ENCODE measurements around the gene CUEDC1. TPM values are rescaled to one million over a fixed set of nuclear protein-coding genes. Genes with fewer than 3 reads are reported as not detected.
A peak's percentile ranks its signal among the peaks of the same experiment; 100 is the strongest.

CUEDC1 gene
- total and polyA plus RNA-seq, 4 donors = 19.7 to 55.7 (median 29.2) TPM

DNA sequence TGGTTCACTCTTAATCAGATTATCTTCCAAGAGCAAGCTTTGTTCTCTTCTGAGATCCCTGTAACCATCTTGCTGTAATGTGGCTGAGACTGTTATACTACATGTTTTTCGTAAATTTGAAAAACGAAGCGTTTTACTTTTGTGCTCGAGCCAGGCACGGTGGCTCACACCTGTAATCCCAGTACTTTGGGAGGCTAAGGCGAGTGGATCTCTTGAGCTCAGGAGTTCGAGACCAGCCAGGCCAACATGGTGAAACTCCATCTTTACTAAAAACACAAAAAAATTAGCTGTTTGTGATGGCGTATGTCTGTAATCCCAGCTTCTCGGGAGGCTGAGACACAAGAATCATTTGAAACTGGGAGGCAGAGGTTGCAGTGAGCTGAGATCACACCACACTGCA lies 7.8 kb downstream of the CUEDC1 start:
- no peak overlapping the region for H3K4me3 ChIP-seq
- peaks cover 5 to 49% (median 27%) of the 10 kb centered on the region in 5 donors for H3K4me1 ChIP-seq (ENCODE audit: control insufficient read depth in 5 of 5, insufficient read depth in 5 of 5, low read length in 5 of 5)
- ATAC-seq (ENCODE audit: insufficient read depth, low FRiP score) (no peak), DNase-seq (no peak)
- TF ChIP-seq, protein P1, sequence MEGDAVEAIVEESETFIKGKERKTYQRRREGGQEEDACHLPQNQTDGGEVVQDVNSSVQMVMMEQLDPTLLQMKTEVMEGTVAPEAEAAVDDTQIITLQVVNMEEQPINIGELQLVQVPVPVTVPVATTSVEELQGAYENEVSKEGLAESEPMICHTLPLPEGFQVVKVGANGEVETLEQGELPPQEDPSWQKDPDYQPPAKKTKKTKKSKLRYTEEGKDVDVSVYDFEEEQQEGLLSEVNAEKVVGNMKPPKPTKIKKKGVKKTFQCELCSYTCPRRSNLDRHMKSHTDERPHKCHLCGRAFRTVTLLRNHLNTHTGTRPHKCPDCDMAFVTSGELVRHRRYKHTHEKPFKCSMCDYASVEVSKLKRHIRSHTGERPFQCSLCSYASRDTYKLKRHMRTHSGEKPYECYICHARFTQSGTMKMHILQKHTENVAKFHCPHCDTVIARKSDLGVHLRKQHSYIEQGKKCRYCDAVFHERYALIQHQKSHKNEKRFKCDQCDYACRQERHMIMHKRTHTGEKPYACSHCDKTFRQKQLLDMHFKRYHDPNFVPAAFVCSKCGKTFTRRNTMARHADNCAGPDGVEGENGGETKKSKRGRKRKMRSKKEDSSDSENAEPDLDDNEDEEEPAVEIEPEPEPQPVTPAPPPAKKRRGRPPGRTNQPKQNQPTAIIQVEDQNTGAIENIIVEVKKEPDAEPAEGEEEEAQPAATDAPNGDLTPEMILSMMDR (IDR thresholded peaks at IDR 0.05; ENCODE audit: control extremely low read depth, extremely low read depth) = no peak
- H3K9me3 ChIP-seq (ENCODE audit: control insufficient read depth in 4 of 4, insufficient read depth in 3 of 4, low read length in 3 of 4) = no peaks in the 10 kb centered on the region
- WGBS, 2 donors = 78 to 84% methylated on average over 9 of the region's 9 CpGs
- H3K9ac ChIP-seq (ENCODE audit: insufficient read depth in 1 of 2, low read length in 2 of 2) = peak overlapping the region in 1 of 2 donors; percentile 81
- H3K27ac ChIP-seq (ENCODE audit: low read depth in 1 of 2, low read length in 1 of 2) = peak overlapping the region; percentile 76 to 83
- H3K27me3 ChIP-seq (ENCODE audit: control insufficient read depth in 3 of 3, insufficient read depth in 3 of 3, low read length in 2 of 3) = no peaks in the 10 kb centered on the region
- H3K36me3 ChIP-seq (ENCODE audit: control insufficient read depth in 4 of 4, insufficient read depth in 4 of 4, low read length in 4 of 4) = no peaks in the 10 kb centered on the region

DNA sequence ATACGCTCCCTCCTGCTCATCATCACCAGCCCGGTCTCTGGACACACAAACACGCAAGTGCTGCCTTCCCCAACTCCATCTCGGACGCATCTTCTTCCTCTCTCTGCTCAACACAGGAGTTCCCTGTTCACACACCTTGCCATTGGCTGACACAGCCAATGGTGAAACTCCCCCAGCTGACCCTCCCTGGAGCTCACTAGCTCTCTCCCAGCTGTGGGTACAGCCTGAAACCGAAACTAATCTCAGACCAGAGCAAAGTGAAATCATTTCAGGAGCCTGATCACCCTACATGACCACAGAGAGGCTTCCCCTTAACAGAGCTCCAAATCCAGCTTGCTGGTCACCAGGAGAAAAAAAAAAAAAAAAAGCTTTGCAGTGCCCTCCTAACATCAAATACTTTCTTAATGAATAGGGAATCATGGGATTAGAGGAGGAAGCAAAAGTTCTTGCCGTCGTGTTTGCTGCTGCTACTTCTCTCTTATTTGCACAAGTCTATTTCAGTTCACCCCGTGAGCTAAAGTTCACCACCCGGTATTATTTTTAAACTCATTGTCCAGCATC lies 8.3 kb downstream of the CUEDC1 start:
- Histone ChIP-seq H3K4me1 (ENCODE audit: control insufficient read depth in 5 of 5, insufficient read depth in 5 of 5, low read length in 5 of 5) (peaks cover 5 to 52% (median 27%) of the 10 kb centered on the region in 5 donors), H3K27me3 (ENCODE audit: control insufficient read depth in 3 of 3, insufficient read depth in 3 of 3, low read length in 2 of 3) (no peaks in the 10 kb centered on the region), H3K9me3 (ENCODE audit: control insufficient read depth in 4 of 4, insufficient read depth in 3 of 4, low read length in 3 of 4) (no peaks in the 10 kb centered on the region), H3K36me3 (ENCODE audit: control insufficient read depth in 4 of 4, insufficient read depth in 4 of 4, low read length in 4 of 4) (no peaks in the 10 kb centered on the region), H3K9ac (ENCODE audit: insufficient read depth in 1 of 2, low read length in 2 of 2) (peak overlapping the region in 1 of 2 donors; percentile 81), H3K4me3 (no peak overlapping the region), H3K27ac (ENCODE audit: low read depth in 1 of 2, low read length in 1 of 2) (peak overlapping the region; percentile 76 to 83)
- TF ChIP-seq, protein P1 (IDR thresholded peaks at IDR 0.05; ENCODE audit: control extremely low read depth, extremely low read depth) = no peak
- peak; percentile 47 for ATAC-seq (ENCODE audit: insufficient read depth, low FRiP score)
- peak; percentile 60 to 79 (median 73) for DNase-seq
- WGBS, 2 donors = 4 to 6% methylated on average over 10 of the region's 10 CpGs

DNA sequence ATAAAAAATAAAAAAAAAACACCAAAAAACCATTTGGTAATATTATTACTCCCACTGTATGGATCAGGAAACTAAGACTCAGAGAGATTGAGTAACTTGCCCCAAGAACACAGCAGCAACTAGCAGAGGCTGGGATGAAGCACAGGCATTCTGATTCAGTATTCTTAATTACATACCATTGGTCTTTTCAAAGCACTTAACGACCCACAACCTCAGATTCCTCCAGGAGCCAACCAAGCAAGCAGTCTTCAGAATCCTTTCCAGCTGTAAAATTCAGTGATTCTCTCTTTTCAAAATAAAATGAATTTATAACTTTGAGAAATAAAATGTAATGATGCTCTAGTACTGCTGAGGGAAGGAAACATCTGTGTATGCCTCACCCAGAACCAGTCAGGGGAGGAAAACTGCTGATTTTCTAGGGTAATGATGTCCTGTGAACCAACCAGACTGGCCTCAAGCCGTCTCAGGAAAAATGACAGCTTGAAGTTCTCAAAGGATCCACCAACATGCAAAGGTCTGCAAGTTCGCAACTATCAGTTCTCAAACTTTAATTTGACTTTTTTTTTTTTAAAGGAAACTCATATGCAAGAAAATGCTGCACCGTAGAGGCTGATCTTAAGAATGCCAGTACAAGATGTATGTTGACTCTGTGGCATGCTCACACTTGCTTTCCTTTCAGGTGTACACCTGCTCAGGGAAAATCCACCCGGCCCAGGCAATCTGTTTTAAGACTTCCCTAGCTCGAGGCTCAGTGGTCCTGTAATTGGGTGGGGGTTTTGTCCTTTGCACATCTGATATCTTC lies 9.0 kb downstream of the CUEDC1 start:
- H3K27ac ChIP-seq (ENCODE audit: low read depth in 1 of 2, low read length in 1 of 2) = peak overlapping the region; percentile 76 to 83
- H3K4me3 ChIP-seq = no peak overlapping the region
- H3K36me3 ChIP-seq (ENCODE audit: control insufficient read depth in 4 of 4, insufficient read depth in 4 of 4, low read length in 4 of 4) = no peaks in the 10 kb centered on the region
- whole genome bisulfite sequencing, 2 donors = 13 to 17% methylated on average over 6 of the region's 6 CpGs
- no peaks in the 10 kb centered on the region for H3K27me3 ChIP-seq (ENCODE audit: control insufficient read depth in 3 of 3, insufficient read depth in 3 of 3, low read length in 2 of 3)
- peak overlapping the region in 1 of 2 donors; percentile 81 for H3K9ac ChIP-seq (ENCODE audit: insufficient read depth in 1 of 2, low read length in 2 of 2)
- peaks cover 9 to 59% (median 28%) of the 10 kb centered on the region in 5 donors for H3K4me1 ChIP-seq (ENCODE audit: control insufficient read depth in 5 of 5, insufficient read depth in 5 of 5, low read length in 5 of 5)
- DNase-seq = peak in 2 of 3 donors; percentile 69 to 72
- ATAC-seq (ENCODE audit: insufficient read depth, low FRiP score) = no peak
- no peaks in the 10 kb centered on the region for H3K9me3 ChIP-seq (ENCODE audit: control insufficient read depth in 4 of 4, insufficient read depth in 3 of 4, low read length in 3 of 4)
- TF ChIP-seq, protein P1 (IDR thresholded peaks at IDR 0.05; ENCODE audit: control extremely low read depth, extremely low read depth) = no peak

Data from lung (tissue), 12 donors.